Lower lobe of right lung (tissue), 2 donors: Measurements from ENCODE around the gene S1PR2. TPM values are rescaled to one million over a fixed set of nuclear protein-coding genes. Genes with fewer than 3 reads are reported as not detected.
"Not testable (repeated sequence)": the region's sequence is repeated elsewhere in the genome, so short reads cannot be mapped to it uniquely, and the experiment has no call there.

Source experiments
- ATAC-seq, 2 donors: fragments of 200-7000 bp; cut with Tn5 transposase; one replicate each; pipeline ENCODE4 v1.9.1; 2020 to 2022; ENCODE audit warnings: mild to moderate bottlenecking in 2 of 2, moderate library complexity in 2 of 2
- DNase-seq: peaks from one replicate; pipeline ENCODE4 v3.0.0-alpha.2; 2020
- H3K27ac ChIP-seq: fragments of 200-600 bp; one replicate; pipeline ENCODE4 v1.8.0; 2022
- H3K27me3 ChIP-seq: fragments of 200-600 bp; one replicate; pipeline ENCODE4 v1.8.0; 2022; ENCODE audit warnings: low read depth
- H3K36me3 ChIP-seq: fragments of 200-600 bp; one replicate; pipeline ENCODE4 v1.8.0; 2022; ENCODE audit warnings: mild to moderate bottlenecking
- H3K4me1 ChIP-seq: fragments of 200-600 bp; one replicate; pipeline ENCODE4 v1.8.0; 2022
- H3K4me3 ChIP-seq: fragments of 200-600 bp; one replicate; pipeline ENCODE4 v1.8.0; 2022; ENCODE audit warnings: mild to moderate bottlenecking
- H3K9me3 ChIP-seq: fragments of 200-600 bp; one replicate; pipeline ENCODE4 v1.8.0; 2022
- intact Hi-C: fragments of 100-400 bp; cut with DNase I; formaldehyde crosslinking; loops from one replicate; pipeline ENCODE4 v1.11.0; 2022
- total RNA-seq: library from RNA; stranded (reverse); fragmentation: NEBNext Ultra II Directional; extraction: Animal tissue kit (Norgen Biotek cat#: 25700); gene quantifications from one replicate; pipeline ENCODE4 v1.2.1, GENCODE V29; 2021
- TF ChIP-seq, protein P1 (sequence below): fragments of 200-600 bp; IDR thresholded peaks from one replicate; pipeline ENCODE4 v1.8.0; 2022; ENCODE audit warnings: antibody characterized with exemption, mild to moderate bottlenecking
- donor health status: DM: no; HTN: yes; CAD: no; lungs with severe emphysema.

S1PR2 gene
- total RNA-seq, 1 donor from 2014 or later = 15.4 TPM

DNA sequence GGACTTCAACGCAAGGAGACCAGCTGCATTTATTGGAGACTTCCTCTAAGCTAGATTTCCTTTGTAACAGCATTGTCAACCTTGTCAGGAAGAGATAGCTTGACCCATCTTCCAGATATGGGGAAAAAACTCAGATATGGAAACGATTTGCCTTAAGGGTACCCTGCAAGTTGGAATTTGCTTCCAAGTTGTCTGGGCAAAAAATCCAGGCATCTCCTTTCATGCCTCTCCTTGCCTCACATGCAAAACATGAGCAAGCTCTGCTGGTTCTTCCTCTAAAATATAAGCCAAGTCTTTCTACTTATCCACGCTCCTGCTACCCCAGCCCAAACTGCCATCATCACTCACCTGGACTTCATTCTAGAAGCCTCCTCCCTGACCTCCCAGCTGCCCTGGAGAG is 30.0 kb downstream of the S1PR2 start:
- Histone ChIP-seq H3K27me3 (no peaks in the 10 kb centered on the region), H3K36me3 (no peaks in the 10 kb centered on the region), H3K27ac (no peak overlapping the region), H3K4me3 (no peak overlapping the region), H3K9me3 (no peaks in the 10 kb centered on the region), H3K4me1 (peaks cover 12% of the 10 kb centered on the region)
- TF ChIP-seq, protein P1, sequence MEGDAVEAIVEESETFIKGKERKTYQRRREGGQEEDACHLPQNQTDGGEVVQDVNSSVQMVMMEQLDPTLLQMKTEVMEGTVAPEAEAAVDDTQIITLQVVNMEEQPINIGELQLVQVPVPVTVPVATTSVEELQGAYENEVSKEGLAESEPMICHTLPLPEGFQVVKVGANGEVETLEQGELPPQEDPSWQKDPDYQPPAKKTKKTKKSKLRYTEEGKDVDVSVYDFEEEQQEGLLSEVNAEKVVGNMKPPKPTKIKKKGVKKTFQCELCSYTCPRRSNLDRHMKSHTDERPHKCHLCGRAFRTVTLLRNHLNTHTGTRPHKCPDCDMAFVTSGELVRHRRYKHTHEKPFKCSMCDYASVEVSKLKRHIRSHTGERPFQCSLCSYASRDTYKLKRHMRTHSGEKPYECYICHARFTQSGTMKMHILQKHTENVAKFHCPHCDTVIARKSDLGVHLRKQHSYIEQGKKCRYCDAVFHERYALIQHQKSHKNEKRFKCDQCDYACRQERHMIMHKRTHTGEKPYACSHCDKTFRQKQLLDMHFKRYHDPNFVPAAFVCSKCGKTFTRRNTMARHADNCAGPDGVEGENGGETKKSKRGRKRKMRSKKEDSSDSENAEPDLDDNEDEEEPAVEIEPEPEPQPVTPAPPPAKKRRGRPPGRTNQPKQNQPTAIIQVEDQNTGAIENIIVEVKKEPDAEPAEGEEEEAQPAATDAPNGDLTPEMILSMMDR = no peak
- DNase-seq = no peak
- intact Hi-C loops = no loop called here
- ATAC-seq = no peak

DNA sequence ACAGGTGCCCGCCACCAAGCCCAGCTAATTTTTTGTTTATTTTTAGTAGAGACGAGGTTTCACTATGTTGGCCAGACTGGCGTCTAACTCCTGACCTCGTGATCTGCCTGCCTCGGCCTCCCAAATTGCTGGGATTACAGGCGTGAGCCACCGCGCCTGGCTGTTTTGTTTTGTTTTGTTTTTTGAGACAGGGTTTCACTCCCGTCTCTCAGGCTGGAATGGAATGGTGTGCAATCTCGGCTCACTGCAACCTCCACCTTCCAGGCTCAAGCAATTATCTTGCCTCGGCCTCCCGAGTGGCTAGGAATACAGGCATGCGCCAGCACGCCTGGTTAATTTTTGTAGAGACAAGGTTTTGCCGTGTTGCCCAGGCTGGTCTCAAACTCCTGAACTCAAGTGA is 31.0 kb downstream of the S1PR2 start:
- H3K9me3 ChIP-seq, intact Hi-C loops, H3K27ac ChIP-seq, H3K36me3 ChIP-seq, ATAC-seq, H3K4me1 ChIP-seq, H3K4me3 ChIP-seq, H3K27me3 ChIP-seq, DNase-seq: not testable (repeated sequence)

DNA sequence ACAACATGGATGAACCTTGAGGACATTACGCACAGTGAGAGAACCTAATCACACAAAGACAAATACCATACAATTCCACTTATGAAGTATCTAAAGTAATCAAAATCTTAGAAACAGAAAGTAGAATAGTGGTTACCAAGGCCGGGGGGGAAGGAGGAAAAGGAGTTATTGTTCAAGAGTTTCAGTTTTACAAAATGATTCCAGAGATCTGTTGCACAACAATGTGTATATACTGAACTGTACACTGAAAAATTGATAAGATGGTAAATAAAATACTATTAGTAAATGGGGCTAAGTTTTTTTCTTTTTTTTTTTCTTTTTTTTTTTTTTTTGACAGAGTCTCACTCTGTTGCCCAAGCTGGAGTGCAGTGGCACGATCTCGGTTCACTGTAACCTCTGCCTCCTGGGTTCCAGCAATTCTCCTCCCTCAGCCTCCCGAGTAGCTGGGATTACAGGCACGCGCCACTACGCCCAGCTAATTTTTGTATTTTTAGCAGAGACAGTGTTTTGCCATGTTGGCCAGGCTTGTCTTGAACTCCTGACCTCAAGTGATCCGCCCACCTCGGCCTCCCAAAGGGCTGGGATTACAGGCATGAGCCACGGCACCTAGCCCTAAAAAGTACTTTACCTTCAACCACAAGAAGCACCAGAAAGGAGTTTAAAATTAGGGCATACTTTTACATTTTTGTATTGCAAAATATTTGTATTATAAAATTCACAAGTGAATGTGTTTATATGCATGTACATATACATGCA is 32.1 kb downstream of the S1PR2 start:
- H3K27me3 ChIP-seq, DNase-seq, H3K9me3 ChIP-seq, intact Hi-C loops, H3K36me3 ChIP-seq, H3K4me1 ChIP-seq, ATAC-seq: not testable (repeated sequence)
- H3K4me3 ChIP-seq = peak overlapping the region; percentile 19
- peak overlapping the region; percentile 62 for H3K27ac ChIP-seq

DNA sequence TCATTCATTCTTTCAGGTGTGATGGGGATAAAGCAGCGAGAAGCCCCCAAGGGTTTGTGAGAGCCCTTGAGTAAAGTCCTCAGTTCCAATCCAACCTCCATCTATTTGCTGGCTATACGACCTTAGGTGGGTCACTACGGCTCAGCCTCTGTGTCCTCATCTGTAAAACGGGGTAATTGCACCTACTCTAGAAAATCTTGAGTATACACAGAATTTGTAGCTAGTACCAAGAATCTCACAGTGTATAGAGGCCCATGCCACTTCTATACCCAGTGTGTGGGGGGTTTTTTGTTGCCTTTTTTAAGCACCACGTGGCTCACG is 36.0 kb downstream of the S1PR2 start:
- peak overlapping the region; percentile 84 for H3K27ac ChIP-seq
- H3K27me3 ChIP-seq = no peaks in the 10 kb centered on the region
- intact Hi-C loops = no loop called here
- TF ChIP-seq, protein P1 = no peak
- H3K4me3 ChIP-seq = peak overlapping the region; percentile 96
- no peak for ATAC-seq
- peaks cover 34% of the 10 kb centered on the region for H3K4me1 ChIP-seq
- H3K36me3 ChIP-seq = no peaks in the 10 kb centered on the region
- no peak for DNase-seq
- no peaks in the 10 kb centered on the region for H3K9me3 ChIP-seq

DNA sequence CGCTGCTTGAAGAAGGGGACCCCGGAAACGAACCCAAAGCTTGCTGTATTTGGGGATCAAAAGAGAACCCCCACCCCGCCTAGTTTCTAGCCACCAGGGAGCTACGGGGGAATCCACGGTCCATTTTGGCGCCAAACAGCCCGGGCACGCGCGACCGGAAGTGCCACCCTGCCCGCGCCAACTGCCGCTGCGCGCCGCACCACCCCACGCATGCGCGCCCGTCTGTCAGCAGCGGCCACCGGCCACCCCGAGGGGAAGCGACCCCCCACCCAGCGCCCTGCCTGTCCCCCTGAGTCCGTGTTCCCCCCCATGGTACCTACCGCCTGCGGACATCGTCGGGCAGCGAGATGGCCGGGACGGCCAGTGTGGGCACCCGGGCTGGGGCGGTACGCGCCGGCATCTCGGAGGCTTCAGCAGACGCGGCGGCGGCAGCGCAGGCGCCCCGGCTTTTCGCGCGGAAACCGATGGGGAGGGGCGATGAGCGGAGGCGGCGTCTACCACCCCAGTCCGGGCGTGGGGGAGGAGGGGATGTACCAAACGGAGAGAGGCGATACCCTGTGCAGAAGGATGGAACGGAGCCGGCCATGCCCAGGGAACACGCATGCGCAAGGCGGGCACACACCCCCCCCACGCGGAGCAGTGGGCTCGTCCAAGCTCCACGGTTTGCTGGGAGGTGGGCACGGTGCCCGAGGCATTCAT is 36.5 kb downstream of the S1PR2 start, which contains the start of gene DNMT1:
Gene DNMT1, minus strand, starts transcription at position 454 of the 699 bp plus-strand sequence. Its CDS starts 54 bp downstream, at position 400.
- no peaks in the 10 kb centered on the region for H3K36me3 ChIP-seq
- intact Hi-C loops = no loop called here
- TF ChIP-seq, protein P1 = no peak
- H3K9me3 ChIP-seq = no peaks in the 10 kb centered on the region
- H3K4me3 ChIP-seq = peak within 1 kb of the TSS; percentile 96
- H3K27ac ChIP-seq = peak within 1 kb of the TSS; percentile 84
- ATAC-seq = peak; percentile 98 to 99
- peak; percentile 95 for DNase-seq
- no peaks in the 10 kb centered on the region for H3K27me3 ChIP-seq
- peaks cover 34% of the 10 kb centered on the region for H3K4me1 ChIP-seq

DNA sequence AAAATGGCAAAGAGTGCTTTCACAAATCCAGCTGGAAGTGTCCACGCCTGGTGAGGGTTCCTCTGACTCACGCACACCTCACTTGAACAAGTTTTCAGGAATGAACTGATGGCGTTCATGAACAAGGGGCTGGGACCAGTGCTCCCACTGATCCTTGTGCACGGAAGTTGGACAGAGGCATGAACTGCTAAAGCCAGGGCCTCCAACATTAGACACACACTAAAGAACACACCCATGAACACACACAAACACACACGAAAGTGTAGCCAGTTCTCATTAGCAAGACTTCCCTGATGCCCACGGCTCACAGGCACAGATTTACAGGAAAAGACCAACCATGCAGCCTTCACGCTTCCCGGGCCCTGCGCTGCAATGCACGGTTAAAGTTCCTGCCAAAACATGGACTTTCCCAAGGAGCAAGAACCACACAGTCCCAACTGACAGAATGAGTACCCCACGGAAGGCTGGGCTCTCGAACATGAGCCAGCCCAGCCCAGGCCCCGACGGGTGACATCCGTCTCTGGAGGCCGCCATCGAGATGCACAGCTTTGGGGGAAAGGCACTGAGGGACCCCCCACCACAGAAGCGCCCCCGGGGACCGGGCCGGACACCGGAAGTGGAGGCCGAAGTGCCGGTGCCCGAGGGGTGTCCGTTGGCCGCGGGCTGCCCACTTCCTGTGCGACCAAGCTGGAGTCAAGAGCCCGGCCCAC is 37.2 kb downstream of the S1PR2 start:
- Histone ChIP-seq H3K9me3 (no peaks in the 10 kb centered on the region), H3K27ac (peak overlapping the region; percentile 84), H3K4me1 (peaks cover 28% of the 10 kb centered on the region), H3K4me3 (peak overlapping the region; percentile 96), H3K27me3 (no peaks in the 10 kb centered on the region), H3K36me3 (no peaks in the 10 kb centered on the region)
- no peak for DNase-seq
- peak; percentile 22 to 62 for ATAC-seq
- intact Hi-C loops = no loop called here
- TF ChIP-seq, protein P1 = no peak
